GM19324 (cell line): ENCODE measurements around the gene DLGAP1.
"Not testable (repeated sequence)": the region's sequence is repeated elsewhere in the genome, so short reads cannot be mapped to it uniquely, and the experiment has no call there.

ENCODE experiments used
- ATAC-seq: cut with Tn5 transposase; IDR thresholded peaks from one replicate; pipeline ENCODE4 v1.9.1; 2021; ENCODE audit warnings: mild to moderate bottlenecking, moderate library complexity; ENCODE audit not compliant: unreplicated experiment, low FRiP score

The DLGAP1 gene

DNA sequence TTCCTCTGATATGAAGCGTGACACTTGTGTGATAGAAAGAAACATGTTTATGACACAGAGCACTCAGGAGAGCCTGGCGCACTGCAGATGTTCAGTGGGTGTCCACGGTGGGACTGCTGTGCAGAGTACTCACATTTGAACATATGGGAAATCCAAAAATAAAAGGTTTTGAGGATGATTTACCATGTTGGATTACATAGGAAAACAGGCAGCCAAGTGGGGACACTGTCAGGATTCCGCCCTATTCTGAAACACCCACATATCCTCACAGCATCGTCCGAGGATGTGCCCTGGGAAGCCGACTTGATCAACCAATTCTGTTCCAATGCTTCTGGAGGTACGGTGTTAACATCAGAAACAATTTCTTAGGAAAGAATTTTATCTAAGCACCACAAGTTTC lies 741.4 kb downstream of the DLGAP1 start:
- no peak for ATAC-seq

DNA sequence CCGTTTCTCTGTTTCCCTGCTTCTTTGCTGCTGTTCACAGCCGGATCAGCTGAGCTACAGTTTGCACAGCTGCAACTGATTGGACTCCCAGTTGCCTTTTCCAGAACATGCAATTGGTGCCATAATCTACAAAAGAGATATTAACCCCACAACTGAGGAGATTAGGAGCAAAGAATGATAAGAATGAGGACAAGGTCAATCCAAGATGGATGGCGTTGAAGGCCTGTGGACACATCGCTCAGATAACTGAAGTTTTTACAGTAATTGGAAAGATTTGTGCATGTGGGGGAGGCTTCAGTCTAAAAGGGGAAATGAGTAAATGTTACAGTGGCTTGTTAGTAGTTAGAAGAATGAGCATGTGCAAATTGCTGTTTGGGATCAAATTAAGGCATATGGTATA lies 741.9 kb downstream of the DLGAP1 start:
- no peak for ATAC-seq

DNA sequence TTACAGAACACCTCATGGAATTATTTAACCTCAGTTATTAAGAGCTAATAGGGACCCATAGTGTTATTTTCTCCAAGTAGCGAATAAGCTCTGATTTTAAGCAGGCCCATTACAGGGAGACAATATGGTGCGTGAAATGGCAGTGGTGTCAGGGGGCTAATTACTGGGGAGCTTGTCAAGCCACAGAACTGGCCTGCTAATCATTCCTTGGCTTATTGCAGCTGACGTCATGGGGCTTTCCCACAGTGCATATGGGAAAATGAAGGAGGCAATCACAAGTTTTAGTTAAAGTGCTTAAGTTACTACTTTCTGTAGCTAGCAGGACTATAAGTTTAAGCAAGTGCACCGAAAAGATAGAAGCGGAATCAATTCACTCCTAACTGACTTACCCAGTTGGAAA lies 742.6 kb downstream of the DLGAP1 start:
- no peak for ATAC-seq

DNA sequence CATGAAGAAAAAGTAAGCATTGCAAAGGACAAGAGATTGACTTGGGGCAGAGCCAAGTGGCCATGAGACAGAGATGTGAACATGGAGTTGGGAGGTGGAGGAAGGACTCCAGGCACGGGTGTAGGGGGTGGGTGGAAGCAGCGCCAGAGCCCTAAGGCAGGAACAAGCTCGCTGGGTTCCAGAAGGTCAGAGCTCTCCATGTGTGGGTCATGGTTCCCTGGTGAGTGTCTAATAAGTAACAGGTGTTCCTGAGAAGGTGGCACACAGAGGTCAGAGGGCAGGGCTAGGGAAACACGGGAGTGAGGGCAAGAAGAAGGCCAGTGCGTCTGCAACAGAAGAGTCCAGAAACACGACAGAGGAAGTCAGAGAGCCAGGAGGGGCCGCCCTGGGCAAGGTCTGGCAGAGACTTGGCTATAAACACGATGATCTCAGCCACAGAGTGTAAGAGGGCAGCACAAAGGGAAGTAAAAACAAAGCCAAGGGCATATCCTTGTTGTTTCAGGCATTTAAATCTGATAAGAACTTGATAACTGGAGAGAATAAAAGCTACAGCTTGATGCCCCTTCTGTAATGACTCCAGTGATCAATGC lies 744.3 kb downstream of the DLGAP1 start:
- ATAC-seq, result no peak

DNA sequence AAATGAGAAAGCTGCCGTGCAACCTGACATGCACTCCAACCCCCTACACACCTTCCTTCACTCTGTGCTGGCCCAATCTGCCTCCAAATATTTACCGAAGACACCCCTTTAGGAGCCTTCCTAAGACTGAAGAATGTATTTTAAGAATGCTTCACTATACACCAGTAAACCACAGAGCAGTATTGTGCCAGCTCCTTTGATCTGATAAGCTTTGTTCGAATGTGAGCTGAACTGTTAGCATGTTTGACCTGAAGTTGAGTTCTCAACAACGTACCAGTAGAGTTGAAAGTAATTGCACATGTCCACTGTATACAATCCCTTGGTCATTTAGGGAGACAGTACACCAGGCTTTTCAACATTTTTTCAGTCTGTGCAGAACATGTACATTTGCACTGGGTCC lies 745.9 kb downstream of the DLGAP1 start:
- no peak for ATAC-seq

DNA sequence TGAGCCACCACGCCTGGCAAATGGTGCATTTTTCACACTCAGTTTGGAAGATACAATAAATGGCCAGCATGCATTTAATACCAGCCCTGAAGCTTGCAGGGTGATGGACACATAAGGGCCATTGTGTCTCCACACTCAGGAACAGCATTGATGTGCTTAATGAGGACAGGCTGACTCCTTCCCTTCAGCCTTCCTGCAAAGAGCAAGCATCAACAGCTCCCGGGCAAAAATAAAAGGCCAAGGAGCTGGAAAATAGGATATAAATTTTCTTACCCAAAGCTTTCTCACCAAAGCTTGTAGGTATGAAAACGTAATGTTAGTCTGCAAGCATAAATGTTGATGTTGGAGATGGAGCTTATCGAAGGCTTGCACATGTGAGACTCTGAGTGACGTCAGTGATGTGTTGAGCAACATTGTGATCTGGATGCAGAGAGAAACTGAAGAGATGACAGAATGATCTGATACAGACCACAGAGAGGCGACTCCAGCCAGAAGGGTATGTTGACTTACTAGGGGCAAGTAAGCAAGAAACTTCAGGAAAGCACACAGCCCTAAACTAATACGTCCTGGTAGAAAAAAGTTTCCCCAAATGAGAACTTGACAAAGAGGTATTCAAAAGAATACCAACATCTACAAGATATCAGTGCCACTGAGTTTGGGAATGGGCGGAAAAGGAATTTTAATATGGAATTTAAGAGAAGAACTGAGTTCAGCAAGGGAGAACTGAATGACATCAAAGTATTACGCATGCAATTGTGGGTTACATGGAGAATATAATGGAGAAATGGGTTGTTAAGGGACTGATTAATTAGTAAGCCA lies 748.6 kb downstream of the DLGAP1 start:
- no peak for ATAC-seq

DNA sequence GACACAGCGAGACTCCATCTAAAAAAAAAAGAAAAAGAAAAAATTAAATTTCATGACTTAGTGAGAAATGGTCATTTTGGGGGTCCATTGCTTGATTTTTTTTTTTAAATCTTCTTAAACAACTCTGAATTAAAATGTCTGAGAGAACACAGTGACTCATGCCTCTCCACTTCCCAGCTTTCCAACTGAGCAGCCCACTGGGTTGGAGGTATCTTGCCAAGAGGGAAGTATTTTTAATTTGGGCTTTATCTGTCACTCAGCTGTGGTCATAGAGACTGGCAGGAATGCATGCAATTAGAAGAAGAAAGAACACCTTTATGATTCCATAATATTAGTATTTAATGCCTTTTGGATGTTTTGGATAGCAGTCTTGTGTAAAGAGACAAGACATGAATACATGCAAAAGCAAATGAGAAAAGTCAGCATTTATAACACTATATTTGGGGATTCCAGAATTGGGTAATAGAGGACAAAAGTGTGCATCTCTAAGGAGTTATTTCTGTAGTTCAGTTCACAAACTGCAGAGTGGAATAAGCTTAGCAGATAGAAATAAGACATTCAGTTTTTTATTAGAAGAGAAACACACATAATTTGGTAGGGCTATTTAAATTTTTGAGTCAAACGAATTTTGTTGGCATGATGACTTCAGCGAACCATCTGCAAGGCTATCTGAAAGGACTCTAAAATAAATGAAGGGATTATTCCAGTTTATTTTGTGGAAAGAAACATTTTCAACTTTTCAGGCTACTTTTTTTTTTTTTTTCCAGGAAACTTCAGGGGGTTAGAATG lies 750.4 kb downstream of the DLGAP1 start:
- ATAC-seq, result no peak

DNA sequence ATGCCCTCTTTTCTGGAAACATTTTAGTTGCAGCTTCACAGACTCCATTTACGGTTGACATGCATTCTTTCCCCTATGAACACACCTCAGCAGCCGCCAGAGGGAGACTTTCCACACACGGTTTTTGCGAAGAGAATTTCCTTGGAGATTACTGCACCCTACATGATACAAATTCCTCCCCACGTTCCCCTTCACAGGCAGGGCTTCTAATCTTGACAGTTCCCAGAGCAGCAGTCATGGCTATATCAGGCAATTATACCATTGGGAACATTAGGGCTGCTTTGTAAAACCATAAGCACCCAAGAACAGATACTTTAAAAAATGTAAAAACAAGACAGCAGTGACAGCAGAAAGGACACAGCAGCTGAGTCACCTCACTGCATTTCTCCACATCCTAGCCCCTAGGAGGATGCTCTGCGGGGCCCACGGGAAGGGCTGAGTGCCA lies 751.4 kb downstream of the DLGAP1 start:
- no peak for ATAC-seq

DNA sequence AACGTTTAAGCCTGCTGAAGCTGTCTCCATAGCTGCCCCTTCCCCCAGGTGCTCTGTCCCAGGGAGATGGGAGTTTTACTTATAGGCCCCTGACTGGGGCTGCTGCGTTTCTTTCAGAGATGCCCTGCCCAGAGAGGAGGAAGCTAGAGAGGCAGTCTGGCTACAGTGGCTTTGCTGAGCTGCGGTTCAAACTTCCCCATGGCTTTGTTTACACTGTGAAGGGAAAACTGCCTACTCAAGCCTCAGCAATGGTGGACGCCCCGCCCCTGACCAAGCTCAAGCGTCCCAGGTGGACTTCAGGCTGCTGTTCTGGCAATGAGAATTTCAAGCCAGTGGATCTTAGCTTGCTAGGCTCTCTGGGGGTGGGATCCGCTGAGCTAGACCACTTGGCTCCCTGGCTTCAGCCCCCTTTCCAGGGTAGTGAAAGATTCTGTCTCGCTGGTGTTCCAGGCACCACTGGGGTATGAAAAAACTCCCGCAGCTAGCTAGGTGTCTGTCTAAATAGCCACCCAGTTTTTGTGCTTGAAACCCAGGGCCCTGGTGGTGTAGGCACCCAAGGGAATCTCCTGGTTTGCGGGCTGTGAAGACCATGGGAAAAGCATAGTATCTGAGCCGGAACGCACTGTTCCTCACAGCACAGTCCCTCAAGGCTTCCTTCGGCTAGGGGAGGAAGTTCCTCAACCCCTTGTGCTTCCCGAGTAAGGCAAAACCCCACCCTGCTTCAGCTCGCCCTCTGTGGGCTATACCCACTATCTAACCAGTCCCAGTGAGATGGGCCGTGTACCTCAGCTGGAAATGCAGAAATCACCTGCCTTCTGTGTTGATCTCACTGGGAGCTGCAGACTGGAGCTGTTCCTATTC lies 755.2 kb downstream of the DLGAP1 start:
- not testable (repeated sequence) for ATAC-seq

DNA sequence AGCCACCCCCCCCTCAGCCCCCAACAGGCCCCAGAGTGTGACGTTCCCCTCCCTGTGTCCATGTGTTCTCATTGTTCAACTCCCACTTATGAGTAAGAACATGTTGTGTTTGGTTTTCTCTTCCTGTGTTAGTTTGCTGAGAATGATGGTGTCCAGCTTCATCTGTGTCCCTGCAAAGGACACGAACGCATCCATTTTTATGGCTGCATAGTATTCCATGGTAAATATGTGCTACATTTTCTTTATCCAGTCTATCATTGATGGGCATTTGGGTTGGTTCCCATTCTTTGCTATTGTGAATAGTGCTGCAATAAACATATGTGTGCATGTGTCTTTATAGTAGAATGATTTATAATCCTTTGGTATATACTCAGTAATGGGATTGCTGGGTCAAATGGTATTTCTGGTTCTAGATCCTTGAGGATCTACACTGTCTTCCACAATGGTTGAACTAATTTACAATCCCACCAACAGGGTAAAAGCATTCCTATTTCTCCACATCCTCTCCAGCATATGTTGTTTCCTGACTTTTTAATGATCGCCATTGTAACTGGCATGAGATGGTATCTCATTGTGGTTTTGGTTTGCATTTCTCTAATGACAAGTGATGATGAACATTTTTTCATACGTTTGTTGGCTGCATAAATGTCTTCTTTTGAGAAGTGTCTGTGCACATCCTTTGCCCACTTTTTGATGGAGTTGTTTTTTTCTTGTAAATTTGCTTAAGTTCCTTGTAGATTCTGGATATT lies 760.9 kb downstream of the DLGAP1 start:
- not testable (repeated sequence) for ATAC-seq

DNA sequence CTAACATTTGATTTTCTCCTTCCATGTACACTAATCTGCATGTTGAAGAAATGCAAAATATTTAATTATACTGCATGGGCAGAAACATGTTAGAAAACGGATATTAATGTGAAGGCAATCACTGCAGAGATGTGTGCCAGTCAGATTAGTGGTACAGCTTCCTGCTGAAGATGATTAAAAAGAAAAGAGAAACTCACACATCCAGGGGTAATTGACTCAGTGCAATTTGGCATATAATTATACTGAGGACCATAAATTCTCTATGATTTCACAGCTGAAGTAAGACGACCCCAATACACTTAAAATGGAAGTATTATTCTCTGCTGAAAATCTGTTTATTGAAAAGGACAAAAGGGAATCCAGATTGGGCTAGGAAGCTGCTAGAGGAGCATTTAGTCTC lies 761.7 kb downstream of the DLGAP1 start:
- no peak for ATAC-seq

DNA sequence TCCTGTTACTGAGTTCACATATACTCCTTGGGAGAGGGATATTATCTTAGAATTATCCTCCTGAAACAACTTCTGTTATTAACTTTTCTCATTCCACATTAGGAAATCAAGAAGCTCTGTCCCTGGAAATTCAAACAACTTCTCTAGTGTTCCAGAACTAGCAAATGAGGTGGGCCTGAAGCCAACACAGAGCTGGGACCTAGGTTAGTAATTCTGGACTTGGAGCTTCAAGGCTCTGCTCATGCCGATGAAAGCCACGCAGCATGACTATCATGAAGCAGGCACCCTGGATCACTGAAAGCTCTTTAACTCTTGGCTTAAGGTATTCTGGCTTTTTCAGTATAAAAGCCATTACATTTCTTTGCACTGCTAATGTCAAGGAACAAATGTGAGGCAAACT lies 762.4 kb downstream of the DLGAP1 start:
- ATAC-seq, result no peak

DNA sequence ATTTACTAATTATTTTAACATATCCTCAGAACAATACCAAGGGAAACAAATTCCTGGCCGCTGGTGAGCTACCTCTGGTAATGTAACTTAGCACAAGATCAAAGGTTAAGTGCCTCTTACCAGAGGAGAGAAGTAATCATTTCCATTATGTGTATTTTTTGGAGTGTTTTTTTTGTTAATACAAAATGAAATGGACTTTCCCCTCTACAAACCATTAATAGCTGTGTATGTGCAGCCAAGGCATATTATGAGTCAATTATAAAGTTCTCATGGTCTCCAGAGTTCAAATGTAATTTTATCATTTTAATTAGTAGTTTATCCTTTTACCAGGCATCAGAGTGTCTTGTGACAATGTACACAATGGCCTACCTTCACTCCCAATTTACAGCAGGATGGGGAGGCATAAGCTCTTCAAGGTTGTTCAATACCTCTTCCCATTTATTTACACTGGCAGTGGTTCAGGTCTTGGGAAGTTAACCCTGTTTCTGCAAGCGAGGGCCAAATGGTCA lies 762.9 kb downstream of the DLGAP1 start:
- no peak for ATAC-seq

DNA sequence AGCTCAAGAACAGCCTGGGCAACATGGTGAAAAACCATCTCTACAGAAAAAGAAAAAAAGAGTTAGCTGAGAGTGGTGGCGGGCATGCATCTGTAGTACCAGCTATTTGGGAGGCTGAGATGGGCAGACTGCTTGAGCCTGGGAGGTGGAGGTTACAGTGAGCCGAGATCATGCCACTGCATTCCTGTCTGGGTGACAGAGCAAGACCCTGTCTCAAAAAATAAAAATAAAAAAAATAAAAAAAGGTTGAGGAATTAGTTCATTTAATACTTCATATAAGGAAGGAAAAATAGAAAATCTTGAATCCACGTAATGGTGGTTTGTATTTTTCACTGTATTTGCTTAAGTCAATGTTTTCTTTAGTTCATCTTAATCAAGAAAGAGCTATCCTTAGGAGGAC lies 763.4 kb downstream of the DLGAP1 start:
- ATAC-seq, result no peak

DNA sequence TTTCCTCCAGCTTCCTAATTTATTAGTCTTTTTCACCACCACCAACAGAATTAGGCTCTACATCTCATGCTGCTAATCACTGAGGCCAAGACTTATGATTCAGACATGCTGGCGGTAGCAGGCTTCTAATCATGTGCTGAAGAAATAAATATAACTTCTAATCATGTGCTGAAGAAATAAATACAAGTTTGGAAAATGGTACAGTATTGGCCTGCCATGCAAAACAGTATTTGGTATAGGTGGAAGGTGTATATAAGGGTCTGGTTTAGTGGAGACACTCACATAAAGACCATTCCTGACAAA lies 764.4 kb downstream of the DLGAP1 start:
- no peak for ATAC-seq

DNA sequence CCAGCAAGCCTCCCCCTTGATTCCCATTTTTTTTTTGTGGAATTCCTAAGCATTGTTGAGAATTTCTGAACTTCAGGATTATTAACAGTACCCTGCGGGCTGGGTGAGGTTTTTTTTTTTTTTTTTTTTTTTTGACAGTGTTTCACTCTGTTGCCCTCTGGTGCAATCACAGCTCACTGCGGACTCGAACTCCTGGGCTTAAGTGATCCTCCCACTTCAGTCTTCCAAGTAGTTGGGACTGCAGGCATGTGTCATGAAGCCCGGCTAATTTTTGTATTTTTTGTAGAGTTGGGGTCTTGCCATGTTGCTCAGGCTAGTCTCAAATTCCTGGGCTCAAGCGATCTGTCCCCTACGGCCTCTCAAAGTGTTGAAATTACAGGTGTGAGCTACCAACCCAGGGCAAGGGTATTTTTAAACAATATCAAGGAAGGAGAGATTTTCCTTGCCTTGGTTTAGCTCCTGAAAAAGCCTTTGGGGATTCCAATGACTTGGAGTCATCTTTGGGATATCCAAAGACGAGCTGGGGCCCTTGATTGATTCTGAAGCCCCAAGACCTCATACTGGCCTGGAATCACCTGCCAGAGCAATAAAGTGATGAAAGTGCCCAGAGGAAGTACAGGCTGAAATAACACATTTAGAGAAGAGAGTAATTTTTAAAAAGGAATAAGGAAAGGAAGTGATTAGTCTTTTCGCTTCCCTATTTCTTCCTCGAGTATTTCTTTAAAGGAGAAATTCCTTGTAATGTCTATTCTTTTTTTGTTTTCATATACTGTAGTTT lies 764.9 kb downstream of the DLGAP1 start:
- ATAC-seq, result no peak

DNA sequence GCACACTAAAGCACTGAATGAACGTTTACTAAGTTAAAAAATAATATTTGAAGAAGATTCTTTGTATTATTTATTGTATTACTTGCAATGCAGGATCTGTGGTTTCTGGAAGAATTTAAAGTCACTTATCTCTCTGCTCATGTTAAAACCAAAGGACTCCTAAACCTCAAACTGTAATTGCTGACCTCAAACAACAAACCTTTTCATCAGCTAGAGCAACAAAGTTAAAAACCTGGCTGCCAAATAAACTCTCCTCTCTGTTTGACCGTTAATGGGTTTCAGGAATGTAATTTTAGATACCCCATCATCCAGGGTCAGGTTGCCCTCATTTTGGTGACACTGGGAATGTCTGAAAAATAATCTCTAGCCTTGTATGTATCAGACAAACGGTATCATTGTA lies 766.0 kb downstream of the DLGAP1 start:
- no peak for ATAC-seq

DNA sequence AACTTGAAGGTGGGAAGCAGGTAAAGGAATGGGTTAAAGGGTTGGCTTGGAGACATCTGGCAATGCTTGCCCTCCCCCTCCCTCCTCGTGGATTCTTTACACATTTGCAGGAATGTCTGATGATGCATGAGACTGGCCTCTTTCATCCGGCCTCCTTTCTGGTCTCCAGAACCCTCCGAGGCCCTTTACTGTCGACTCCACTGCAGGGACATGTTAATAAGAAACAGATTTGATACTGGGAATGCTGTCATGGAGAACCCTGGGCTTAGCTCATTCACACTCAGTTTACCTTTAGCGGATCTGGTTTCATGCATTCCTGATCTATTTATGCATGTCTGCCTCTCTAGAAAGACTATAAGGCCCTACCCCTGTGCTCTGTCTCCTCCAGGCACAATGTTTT lies 766.4 kb downstream of the DLGAP1 start:
- no peak for ATAC-seq

DNA sequence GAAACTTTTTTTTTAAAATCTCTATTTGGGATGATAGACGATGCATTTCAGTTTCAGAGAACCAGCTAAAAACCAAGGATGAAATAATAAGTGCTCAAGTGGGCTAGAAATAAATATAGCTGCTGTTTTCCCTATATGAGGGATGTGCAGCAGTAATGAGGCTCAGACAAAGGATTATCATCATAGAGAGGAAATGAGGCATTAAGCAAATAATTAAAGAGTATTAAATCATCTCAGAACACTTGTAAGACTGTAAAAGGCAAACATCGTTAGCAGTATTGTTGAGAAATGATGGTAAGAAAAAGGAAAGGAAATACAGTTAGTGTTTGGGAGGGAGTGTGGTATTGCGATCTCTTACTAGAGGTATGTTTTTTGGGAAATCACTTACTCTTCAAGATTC lies 771.6 kb downstream of the DLGAP1 start:
- no peak for ATAC-seq
